Measurements from ENCODE around the gene RASA4B. TPM values are rescaled to one million over a fixed set of nuclear protein-coding genes. Genes with fewer than 3 reads are reported as not detected.
A peak's percentile ranks its signal among the peaks of the same experiment; 100 is the strongest.
"Not testable (repeated sequence)": the region's sequence is repeated elsewhere in the genome, so short reads cannot be mapped to it uniquely, and the experiment has no call there.

RASA4B gene
- total RNA-seq, 1 donor from 2014 or later, result 25.9 TPM

DNA sequence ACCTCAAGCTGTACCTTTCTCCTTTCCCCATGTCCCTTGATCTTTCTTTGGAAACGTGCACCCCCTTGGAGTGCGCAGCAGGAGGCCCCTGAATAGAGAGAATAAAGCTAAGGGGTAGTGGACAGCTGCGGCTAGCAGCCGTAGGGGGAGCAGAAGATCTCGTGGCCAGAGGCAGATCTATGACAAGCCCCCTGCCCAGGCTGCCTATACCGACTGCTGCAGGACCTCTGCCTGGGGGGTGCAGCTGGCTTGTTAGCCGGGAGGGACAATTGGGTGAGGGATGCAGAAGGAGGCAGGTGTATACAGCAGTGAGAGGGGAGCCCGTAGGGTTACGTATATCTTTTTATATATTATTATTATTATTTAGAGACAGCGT, 38.4 kb downstream of the RASA4B start:
- DNase-seq (ENCODE audit: low spot score); intact Hi-C loops (cut with micrococcal nuclease); H3K36me3 Mint-ChIP-seq (ENCODE audit: low read depth); H3K9me3 Mint-ChIP-seq; H3K4me3 Mint-ChIP-seq; H3K4me1 Mint-ChIP-seq (ENCODE audit: low read depth); H3K27ac Mint-ChIP-seq; H3K27me3 Mint-ChIP-seq (ENCODE audit: insufficient read depth): not testable (repeated sequence)

DNA sequence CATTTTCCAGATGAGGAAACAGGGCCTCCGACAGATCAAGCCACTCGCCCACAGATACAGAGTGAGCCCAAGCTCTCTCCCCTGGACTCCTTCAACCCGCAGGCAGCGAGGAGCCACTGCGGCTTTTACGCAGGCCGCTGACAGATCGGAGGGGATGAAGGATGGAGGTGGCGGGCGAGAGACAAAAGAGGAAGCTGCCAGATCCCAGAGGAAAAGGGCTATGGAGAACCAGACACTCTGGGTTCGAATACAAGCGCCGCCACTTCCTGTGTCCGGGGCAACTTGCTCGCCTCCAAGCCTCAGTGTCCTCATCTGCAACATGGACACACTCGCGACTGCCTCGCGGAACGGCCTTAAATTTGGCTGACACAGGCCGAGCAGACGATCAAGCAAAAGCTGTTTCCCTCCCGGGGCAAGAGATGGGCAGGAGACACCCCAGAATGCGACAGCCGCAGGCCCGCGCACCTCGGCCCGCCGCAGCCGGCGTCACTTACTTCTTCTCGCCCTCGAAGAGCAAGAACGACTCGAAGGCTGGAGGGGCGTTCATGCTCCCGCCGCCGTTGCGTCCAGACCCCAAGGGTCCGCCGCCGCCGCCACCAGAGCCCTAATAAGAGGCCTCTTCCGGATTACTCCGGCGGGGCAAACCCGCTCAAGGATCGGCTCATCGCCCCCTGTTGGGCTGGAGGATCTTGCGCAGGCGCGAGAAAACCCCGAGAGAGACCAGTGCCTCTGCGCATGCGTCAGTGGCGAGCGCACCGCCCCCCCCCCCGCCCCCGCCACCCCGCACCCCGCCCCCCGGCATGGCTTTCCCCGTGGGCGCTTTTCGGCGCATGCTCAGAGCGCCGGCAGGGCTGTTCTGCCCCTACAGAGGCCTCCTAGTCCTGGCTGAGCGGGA, 39.0 kb downstream of the RASA4B start, which contains the start of gene POLR2J:
Gene POLR2J, minus strand, starts transcription at position 609 of the 895 bp plus-strand sequence. Its CDS starts 62 bp downstream, at position 547.
- intact Hi-C loops (cut with micrococcal nuclease); H3K36me3 Mint-ChIP-seq (ENCODE audit: low read depth): not testable (repeated sequence)

DNA sequence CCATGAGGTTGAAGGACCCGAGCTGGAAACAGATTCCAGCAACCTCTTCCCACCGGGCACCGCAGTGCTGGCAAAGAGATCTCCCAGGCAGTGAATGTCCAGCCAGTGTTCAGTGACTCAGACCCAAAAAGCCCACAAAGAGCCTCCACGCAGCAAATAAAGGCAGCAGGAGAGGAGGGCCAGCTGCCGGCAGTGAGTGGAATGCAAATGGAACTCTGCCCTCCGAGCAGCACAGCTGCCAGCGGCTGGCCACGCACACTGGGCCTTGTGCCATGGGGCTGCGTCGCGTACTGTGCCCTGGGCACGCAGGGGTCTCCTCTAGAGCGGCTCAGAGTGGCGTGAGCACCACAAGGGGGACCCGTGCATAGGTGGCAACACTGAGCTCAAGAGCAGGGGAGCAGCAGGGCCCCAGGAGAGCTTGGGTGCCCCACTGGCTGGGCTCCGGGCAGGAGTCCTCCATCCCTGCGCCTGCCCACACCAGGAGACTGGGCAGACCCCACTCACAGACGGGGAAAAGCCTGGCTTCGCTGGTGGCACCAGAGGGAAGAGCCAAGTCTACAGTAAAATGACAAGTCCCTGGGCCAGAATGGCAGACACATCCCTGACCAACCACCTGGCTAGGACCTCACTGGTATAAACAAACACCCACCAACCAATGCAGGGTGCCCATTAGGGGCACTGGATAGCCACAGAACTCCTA, 42.7 kb downstream of the RASA4B start:
- H3K27me3 Mint-ChIP-seq (ENCODE audit: insufficient read depth); DNase-seq (ENCODE audit: low spot score); H3K27ac Mint-ChIP-seq; H3K4me3 Mint-ChIP-seq; H3K36me3 Mint-ChIP-seq (ENCODE audit: low read depth); H3K9me3 Mint-ChIP-seq; H3K4me1 Mint-ChIP-seq (ENCODE audit: low read depth); intact Hi-C loops (cut with micrococcal nuclease): not testable (repeated sequence)

More for the DNA sequence above, 39.0 kb downstream of the RASA4B start, which contains the start of gene POLR2J:
- H3K27me3 Mint-ChIP-seq (ENCODE audit: insufficient read depth); H3K9me3 Mint-ChIP-seq; H3K4me1 Mint-ChIP-seq (ENCODE audit: low read depth): not testable (repeated sequence)
- Mint-ChIP-seq H3K27ac (peak within 1 kb of the TSS; percentile 52), H3K4me3 (peak within 1 kb of the TSS; percentile 87)
- DNase-seq (ENCODE audit: low spot score), result peak; percentile 86

DNA sequence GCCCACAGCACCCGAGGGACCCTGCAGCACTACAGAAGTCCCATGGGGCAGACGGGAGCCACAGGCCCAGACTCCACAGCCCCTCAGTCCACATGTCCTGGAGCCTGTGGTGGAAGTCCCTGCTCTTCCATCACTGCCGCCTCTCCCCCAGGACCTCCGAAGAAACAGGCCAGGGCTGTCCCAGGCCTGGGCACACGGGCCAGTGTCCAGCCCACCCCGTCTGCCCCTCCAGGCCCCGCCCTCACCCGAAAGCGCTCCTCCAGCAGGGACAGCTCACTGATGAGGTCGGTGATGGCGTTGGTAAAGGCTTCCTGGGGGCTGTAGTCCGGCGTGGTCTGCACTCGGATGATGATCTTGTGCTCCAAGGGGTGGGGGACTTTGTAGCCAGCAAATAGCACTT, 43.5 kb downstream of the RASA4B start:
- H3K27ac Mint-ChIP-seq; intact Hi-C loops (cut with micrococcal nuclease); H3K9me3 Mint-ChIP-seq; H3K4me3 Mint-ChIP-seq; DNase-seq (ENCODE audit: low spot score); H3K4me1 Mint-ChIP-seq (ENCODE audit: low read depth); H3K36me3 Mint-ChIP-seq (ENCODE audit: low read depth); H3K27me3 Mint-ChIP-seq (ENCODE audit: insufficient read depth): not testable (repeated sequence)

DNA sequence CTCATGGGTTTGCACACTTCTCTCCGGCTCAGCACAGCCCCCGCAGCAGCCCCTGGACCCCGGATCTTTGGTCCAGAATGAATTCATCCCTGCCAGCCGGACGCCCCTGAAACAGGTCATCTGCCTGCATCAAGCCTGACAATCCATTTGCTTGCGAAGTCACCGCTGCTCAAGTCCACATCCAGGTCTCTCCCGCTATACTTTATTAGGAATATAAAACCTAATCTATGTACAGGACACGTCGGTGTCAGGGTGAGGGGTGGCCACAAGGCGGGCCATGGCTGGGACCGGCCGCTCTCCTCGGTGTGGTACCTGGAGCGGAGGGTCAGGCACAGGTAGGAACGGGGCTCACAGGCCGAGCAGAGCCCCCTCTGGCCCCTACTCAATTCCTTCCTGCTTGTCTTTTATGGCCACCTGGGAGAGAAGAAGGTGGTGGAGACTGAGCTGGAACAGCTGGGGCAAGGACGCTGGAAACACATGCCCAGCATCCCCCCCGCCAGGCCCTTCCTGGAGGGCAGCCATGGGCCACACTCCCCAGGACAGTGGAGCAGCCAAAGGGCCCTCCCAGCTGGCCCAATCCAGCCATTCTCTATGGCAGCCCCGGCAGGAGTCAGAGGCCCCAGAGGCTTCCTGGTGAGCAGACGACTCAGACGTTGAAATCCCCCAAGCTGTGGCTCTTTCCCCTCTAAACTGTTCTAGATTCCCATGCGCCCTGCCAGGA, 44.1 kb downstream of the RASA4B start:
- Mint-ChIP-seq H3K27me3 (ENCODE audit: insufficient read depth) (no peaks in the 10 kb centered on the region), H3K36me3 (ENCODE audit: low read depth) (peaks cover 7% of the 10 kb centered on the region), H3K27ac (no peak overlapping the region), H3K9me3 (no peaks in the 10 kb centered on the region), H3K4me1 (ENCODE audit: low read depth) (no peaks in the 10 kb centered on the region), H3K4me3 (no peak overlapping the region)
- no peak for DNase-seq (ENCODE audit: low spot score)
- intact Hi-C loops (cut with micrococcal nuclease), result no loop called here

DNA sequence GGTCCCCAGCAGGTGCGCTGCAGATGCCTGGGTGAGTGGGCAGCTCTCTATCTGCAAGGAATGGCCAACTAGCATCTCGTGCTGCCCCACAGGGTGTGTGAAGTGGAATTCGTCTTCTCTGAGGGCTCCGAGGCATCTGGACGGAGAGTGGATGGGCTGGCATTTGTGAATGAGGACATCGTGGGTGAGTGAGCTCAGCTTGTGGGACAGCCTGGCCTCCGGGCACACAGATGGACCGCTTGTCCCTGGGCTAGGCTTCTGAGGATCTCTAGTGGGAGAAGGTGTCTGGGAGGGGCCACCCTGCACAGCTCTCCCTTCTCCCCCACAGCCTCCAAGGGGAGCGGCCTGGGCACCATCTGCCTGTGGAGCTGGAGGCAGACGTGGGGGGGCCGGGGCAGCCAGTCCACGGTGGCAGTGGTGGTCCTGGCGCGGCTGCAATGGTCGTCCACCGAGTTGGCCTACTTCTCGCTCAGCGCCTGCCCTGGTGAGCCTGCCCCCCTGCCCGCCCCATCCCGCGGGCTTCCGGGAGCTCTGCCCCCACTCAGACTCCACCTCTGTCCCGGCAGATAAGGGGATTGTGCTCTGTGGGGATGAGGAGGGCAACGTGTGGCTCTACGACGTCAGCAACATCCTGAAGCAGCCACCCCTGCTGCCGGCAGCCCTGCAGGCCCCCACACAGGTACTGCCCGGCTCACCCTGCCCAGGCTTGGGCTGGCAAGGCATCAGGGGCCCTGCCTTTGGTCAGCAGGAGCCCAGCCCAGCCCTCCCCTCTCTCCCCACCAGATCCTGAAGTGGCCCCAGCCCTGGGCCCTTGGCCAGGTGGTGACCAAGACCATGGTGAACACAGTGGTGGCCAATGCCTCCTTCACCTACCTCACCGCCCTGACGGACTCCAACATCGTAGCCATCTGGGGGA, 45.2 kb downstream of the RASA4B start:
- Mint-ChIP-seq H3K36me3 (ENCODE audit: low read depth) (peaks cover 7% of the 10 kb centered on the region), H3K4me3 (no peak overlapping the region), H3K27ac (no peak overlapping the region), H3K9me3 (no peaks in the 10 kb centered on the region), H3K27me3 (ENCODE audit: insufficient read depth) (no peaks in the 10 kb centered on the region), H3K4me1 (ENCODE audit: low read depth) (no peaks in the 10 kb centered on the region)
- no peak for DNase-seq (ENCODE audit: low spot score)
- intact Hi-C loops (cut with micrococcal nuclease), result no loop called here

DNA sequence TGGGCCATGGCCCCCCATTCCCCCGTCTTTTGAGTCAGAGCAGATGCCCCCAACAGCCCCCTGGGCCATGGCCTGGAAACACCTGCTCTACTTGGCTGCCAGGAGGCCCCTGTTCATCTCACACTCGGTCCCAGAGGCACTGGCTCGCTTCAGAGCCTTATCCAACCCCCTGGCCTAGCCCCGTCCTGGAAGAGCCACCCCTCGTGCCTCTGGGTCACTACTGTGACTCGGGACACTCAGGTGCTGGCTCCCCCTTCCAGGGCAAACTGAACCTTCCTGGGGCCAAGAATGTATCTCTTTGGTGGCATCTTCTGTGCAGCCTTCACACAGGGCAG, 45.8 kb downstream of the RASA4B start:
- peaks cover 4% of the 10 kb centered on the region for H3K4me1 Mint-ChIP-seq (ENCODE audit: low read depth)
- no peaks in the 10 kb centered on the region for H3K9me3 Mint-ChIP-seq
- no peak for DNase-seq (ENCODE audit: low spot score)
- H3K27ac Mint-ChIP-seq, result no peak overlapping the region
- H3K27me3 Mint-ChIP-seq (ENCODE audit: insufficient read depth), result no peaks in the 10 kb centered on the region
- peaks cover 7% of the 10 kb centered on the region for H3K36me3 Mint-ChIP-seq (ENCODE audit: low read depth)
- intact Hi-C loops (cut with micrococcal nuclease), result no loop called here
- no peak overlapping the region for H3K4me3 Mint-ChIP-seq

DNA sequence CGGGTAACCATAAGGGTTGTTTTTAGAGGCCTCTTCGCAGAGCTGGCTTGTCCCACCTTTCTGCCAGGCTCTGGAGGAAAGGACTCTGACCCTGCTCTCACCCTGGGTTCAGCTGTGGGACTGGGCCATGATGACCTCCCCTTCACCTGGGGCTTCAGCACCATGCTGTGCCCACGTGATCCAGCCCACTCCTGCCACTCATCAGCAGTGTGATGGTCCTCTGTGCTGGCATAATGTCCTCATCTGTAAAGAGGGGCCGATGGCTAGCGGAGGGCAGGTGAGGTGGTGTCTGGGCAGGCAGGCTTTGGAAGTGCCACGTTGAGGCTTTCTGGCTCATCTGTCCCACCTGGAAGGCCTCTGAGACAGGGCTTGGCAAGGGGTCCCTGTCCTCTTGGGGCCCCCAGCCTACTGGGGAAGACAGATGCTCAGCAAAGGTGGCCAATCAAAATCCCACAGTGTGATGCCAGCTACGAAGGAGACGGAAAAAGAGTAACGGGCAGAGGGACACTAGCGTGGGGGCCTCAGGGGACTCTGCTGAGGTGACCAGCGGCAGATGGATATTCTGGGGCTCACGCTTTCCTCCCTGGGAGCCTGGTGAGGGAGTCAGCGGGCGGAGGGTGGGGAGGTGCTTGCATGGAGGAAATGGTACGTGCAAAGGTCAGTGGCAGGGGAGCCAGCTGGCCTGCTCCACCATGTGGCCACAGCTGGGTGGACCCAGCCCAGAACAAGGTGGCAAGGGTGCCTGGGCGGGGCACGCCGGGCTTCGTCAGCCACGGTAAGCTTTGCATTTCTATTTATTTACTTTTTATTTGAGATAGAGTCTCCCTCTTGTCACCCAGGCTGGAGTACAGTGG, 47.4 kb downstream of the RASA4B start:
- peaks cover 8% of the 10 kb centered on the region for H3K36me3 Mint-ChIP-seq (ENCODE audit: low read depth)
- no peaks in the 10 kb centered on the region for H3K27me3 Mint-ChIP-seq (ENCODE audit: insufficient read depth)
- H3K9me3 Mint-ChIP-seq, result no peaks in the 10 kb centered on the region
- H3K4me1 Mint-ChIP-seq (ENCODE audit: low read depth), result peaks cover 13% of the 10 kb centered on the region
- no peak overlapping the region for H3K4me3 Mint-ChIP-seq
- intact Hi-C loops (cut with micrococcal nuclease), result no loop called here
- no peak for DNase-seq (ENCODE audit: low spot score)
- H3K27ac Mint-ChIP-seq, result no peak overlapping the region

DNA sequence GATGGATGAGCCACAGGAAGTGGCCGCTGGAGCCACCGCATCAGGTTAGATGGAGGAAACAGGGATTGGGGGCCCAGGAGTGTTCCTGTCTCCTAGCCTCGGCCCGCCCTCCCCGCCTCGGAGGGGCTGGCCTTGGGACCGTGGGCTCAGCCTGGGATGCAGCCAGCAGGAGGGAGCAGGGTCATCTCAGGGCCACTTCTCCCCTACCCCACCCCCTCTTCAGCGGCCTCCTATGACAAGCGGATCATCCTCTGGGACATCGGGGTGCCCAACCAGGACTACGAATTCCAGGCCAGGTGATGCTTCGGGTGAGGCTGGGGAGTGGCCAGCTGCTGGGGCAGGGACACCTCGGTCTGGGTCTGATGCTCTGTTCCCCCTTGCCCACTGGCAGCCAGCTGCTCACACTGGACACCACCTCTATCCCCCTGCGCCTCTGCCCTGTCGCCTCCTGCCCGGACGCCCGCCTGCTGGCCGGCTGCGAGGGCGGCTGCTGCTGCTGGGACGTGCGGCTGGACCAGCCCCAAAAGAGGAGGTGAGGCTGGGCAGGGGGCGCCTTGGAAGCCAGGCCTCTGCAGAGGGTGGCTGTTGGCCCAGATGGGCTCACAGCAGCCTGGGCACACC, 48.1 kb downstream of the RASA4B start:
- H3K27me3 Mint-ChIP-seq (ENCODE audit: insufficient read depth), result no peaks in the 10 kb centered on the region
- peaks cover 8% of the 10 kb centered on the region for H3K36me3 Mint-ChIP-seq (ENCODE audit: low read depth)
- intact Hi-C loops (cut with micrococcal nuclease), result no loop called here
- H3K4me3 Mint-ChIP-seq, result no peak overlapping the region
- no peaks in the 10 kb centered on the region for H3K9me3 Mint-ChIP-seq
- no peak for DNase-seq (ENCODE audit: low spot score)
- H3K27ac Mint-ChIP-seq, result no peak overlapping the region
- H3K4me1 Mint-ChIP-seq (ENCODE audit: low read depth), result peaks cover 13% of the 10 kb centered on the region

DNA sequence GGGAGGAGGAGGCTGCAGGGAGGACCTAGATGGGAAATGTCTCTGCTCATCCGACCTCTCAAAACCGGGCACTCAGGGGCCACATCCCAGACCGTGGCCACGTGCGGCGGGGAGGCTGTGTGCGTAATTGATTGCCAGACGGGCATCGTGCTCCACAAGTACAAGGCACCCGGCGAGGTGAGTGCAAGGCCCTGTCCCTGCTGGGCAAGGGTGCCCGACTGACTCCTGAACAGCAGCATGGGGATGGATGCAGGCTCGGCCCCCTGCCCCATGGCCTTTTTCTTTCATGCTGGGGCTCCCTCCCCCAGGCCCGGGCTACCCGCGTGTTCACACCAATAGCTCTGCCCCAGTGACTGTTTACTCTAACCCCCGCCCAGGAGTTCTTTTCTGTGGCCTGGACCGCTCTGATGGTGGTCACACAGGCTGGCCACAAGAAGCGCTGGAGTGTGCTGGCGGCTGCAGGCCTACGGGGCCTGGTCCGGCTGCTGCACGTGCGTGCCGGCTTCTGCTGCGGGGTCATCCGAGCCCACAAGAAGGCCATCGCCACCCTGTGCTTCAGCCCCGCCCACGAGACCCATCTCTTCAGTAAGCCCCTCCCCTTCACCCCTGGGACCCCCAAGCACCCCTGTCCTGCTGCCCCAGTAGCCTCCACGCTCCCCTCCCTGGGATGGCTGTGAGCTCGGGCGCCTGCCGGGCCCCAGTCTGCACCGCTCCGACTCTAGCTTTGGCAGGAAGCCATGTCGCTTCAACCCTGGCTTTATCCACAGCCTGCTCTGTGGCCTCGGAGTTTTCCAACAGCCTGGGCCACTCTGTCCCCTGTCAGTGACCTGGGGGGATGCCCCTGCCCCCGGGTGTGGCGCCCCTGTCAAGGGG, 48.9 kb downstream of the RASA4B start:
- Mint-ChIP-seq H3K4me3 (no peak overlapping the region), H3K27me3 (ENCODE audit: insufficient read depth) (no peaks in the 10 kb centered on the region), H3K27ac (no peak overlapping the region), H3K36me3 (ENCODE audit: low read depth) (peaks cover 8% of the 10 kb centered on the region), H3K9me3 (no peaks in the 10 kb centered on the region), H3K4me1 (ENCODE audit: low read depth) (peaks cover 18% of the 10 kb centered on the region)
- no peak for DNase-seq (ENCODE audit: low spot score)
- intact Hi-C loops (cut with micrococcal nuclease), result no loop called here
